Mucosa of rectum (tissue), 2 donors: Measurements from ENCODE around the gene GREM2.

Source experiments
- H3K27ac ChIP-seq, 2 donors: one replicate each; pipeline ENCODE4 v1.7.0; 2013; ENCODE audit warnings: inconsistent platforms in 2 of 2, low read depth in 2 of 2, low read length in 2 of 2
- H3K27me3 ChIP-seq, 2 donors: one replicate each; pipeline ENCODE4 v1.7.0; 2013; ENCODE audit warnings: low read length in 2 of 2; ENCODE audit not compliant: control insufficient read depth in 2 of 2, insufficient read depth in 2 of 2
- H3K36me3 ChIP-seq, 2 donors: one replicate each; pipeline ENCODE4 v1.7.0; 2013; ENCODE audit warnings: low read length in 2 of 2; ENCODE audit not compliant: control insufficient read depth in 2 of 2, insufficient read depth in 2 of 2
- H3K4me1 ChIP-seq, 2 donors: one replicate each; pipeline ENCODE4 v1.7.0; 2013; ENCODE audit warnings: low read length in 2 of 2, mild to moderate bottlenecking in 1 of 2; ENCODE audit not compliant: control insufficient read depth in 2 of 2, insufficient read depth in 2 of 2
- H3K4me3 ChIP-seq, 2 donors: one replicate each; pipeline ENCODE4 v1.7.0; 2013; ENCODE audit warnings: low read length in 2 of 2
- H3K9ac ChIP-seq, 2 donors: one replicate each; pipeline ENCODE4 v1.7.0; 2013; ENCODE audit warnings: low read length in 2 of 2, low read depth in 1 of 2, mild to moderate bottlenecking in 1 of 2
- H3K9me3 ChIP-seq, 2 donors: one replicate each; pipeline ENCODE4 v1.7.0; 2013; ENCODE audit warnings: low read length in 2 of 2; ENCODE audit not compliant: control insufficient read depth in 2 of 2
- donor health status: healthy.
- donor health status: Normal muscosa, but diverticular disease.

GREM2 gene

DNA sequence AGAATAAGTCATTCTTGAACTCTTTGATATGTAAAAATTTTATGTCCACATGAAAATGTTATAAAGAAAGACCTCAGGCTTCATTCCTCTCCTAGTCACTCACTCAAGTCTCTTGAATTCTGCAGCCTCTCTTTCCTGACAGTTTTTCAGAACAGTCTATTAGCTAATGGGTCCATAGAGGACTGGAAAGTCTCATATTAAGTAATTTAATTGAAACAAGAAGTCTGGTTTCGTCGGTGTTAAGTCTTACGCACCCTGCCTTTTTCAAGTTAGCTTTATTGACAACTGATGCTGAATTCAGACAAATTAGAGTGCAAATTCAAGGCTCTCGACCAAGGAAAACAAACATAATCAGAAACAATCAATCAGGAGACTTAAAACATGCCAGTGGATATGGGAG lies 105.8 kb downstream of the GREM2 start:
- Histone ChIP-seq H3K27me3 (no peaks in the 10 kb centered on the region), H3K36me3 (no peaks in the 10 kb centered on the region), H3K4me1 (no peaks in the 10 kb centered on the region), H3K9me3 (no peaks in the 10 kb centered on the region), H3K27ac (no peak overlapping the region), H3K4me3 (no peak overlapping the region), H3K9ac (no peak overlapping the region)

DNA sequence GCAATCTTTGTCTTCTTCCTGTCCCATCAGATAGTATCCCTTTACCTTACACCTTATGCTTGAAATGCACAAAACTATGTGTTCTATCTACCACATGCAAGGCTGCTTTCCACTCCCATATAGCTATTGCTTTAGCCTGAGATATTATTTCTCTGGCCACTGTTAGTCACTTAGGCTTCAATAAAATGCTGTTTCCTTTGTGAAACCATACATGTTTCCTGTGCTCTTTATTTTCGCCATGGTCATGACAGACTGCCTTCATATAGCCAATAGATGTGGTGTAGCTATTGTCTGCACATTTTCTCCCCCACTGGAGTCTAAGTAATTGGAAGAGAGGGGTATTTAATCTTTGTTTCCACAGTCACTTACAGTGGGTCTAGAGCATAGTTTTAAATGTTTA lies 108.4 kb downstream of the GREM2 start:
- H3K36me3 ChIP-seq: no peaks in the 10 kb centered on the region
- no peaks in the 10 kb centered on the region for H3K9me3 ChIP-seq
- no peak overlapping the region for H3K27ac ChIP-seq
- H3K9ac ChIP-seq: no peak overlapping the region
- no peaks in the 10 kb centered on the region for H3K27me3 ChIP-seq
- H3K4me1 ChIP-seq: no peaks in the 10 kb centered on the region
- no peak overlapping the region for H3K4me3 ChIP-seq

DNA sequence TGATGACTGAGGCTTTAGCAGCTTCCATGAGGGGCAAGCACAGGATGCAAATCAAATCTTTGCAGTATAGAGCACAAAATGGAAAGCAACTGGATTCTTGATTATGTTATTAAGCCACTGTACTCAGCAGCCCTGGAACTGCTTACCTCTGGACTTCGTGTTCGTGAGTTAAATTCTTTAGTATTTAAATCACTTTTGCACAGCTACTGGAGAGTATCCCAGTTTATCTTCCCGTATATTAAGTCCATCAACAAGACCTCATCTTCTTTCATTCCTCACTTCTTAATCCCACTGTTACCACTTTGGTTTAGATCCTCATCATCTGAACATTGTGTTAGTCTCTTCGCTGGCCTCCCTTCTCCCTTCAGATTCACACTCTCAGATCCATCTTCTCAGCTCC lies 108.9 kb downstream of the GREM2 start:
- H3K36me3 ChIP-seq: no peaks in the 10 kb centered on the region
- H3K9me3 ChIP-seq: no peaks in the 10 kb centered on the region
- no peak overlapping the region for H3K27ac ChIP-seq

DNA sequence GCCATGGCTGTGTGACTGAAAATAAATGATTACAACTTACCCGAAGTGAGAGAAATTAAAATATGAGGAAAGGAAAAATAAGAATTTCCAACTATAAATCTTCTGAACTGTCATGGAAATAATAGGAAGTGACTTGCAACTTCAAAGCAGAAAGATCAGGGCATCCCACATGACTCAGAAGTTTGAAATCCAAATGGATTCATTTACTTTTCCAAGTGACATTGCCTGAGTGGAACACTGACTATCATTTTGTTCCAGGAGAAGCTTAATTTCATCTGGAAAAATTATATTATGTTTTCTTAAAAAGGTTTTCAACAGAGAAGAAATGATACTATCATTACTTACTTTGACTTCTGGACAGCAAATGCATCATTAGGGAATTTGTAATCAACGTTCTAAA lies 110.8 kb downstream of the GREM2 start:
- Histone ChIP-seq H3K4me1 (no peaks in the 10 kb centered on the region), H3K9ac (no peak overlapping the region), H3K27ac (no peak overlapping the region), H3K9me3 (no peaks in the 10 kb centered on the region), H3K4me3 (no peak overlapping the region), H3K36me3 (no peaks in the 10 kb centered on the region), H3K27me3 (no peaks in the 10 kb centered on the region)

More for the DNA sequence above, 108.9 kb downstream of the GREM2 start:
- Histone ChIP-seq H3K9ac (no peak overlapping the region), H3K4me3 (no peak overlapping the region), H3K4me1 (no peaks in the 10 kb centered on the region), H3K27me3 (no peaks in the 10 kb centered on the region)

DNA sequence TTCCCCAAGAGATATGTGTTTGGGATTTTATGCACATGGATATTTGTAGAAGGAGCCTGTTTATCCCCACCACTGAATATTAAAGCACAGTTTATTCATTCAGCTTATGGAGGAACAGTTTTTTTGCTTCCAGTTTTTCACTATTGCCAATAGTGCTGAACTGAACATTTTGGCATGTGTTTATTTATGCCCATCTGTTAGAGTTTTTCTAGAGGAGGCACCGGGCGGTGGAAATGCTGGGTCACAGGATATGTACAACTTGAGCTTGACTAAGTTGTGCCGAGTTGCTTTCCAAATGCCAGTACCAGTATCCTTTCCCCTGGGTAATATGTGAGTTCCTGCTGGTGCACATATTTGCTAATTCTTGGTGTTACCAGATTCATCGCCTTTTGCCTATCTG lies 111.3 kb downstream of the GREM2 start:
- Histone ChIP-seq H3K27me3 (no peaks in the 10 kb centered on the region), H3K36me3 (no peaks in the 10 kb centered on the region), H3K9ac (no peak overlapping the region), H3K4me3 (no peak overlapping the region), H3K9me3 (no peaks in the 10 kb centered on the region), H3K27ac (no peak overlapping the region), H3K4me1 (no peaks in the 10 kb centered on the region)

DNA sequence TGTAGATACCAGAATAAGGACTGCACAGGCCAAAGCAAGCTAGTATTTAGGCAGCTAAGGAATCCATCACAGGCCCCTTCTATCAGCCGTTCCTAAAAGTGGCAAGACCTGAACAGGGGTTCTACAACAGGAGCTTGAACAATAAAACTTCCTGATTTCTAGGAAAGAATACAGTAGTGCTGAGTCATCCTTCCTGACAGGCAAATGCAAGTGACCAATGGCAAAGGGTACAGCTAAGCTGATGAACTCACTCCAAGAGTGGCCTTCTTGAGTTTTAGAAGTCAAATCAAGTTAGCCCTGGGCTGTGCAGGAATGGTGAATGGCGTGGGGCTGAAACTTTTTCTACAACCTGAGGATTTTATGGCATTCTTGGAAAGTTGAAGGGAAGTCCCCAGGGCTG lies 112.9 kb downstream of the GREM2 start:
- H3K9me3 ChIP-seq: no peaks in the 10 kb centered on the region
- no peak overlapping the region for H3K9ac ChIP-seq
- no peak overlapping the region for H3K27ac ChIP-seq

DNA sequence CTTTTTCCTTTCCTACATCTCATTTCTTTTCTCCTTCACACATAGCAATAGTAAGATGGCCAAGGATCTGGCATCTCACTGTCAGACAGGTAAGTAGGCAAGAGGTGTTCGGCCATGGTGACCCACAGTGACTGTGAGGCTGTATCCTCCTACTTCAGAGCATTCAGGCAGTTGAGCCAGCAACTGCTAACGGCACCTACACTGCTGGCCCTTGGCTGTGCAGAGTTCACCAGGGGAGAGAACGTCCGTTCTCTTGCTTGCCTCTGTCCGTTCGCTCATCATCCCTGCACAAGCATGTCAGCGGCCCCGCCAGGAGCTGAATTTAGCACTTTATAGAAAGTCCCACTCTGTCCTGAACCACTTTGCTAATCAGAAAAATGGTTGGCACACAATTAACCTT lies 113.6 kb downstream of the GREM2 start:
- Histone ChIP-seq H3K9ac (no peak overlapping the region), H3K4me3 (no peak overlapping the region), H3K36me3 (no peaks in the 10 kb centered on the region), H3K27me3 (no peaks in the 10 kb centered on the region), H3K27ac (no peak overlapping the region), H3K9me3 (no peaks in the 10 kb centered on the region), H3K4me1 (no peaks in the 10 kb centered on the region)

More for the DNA sequence above, 112.9 kb downstream of the GREM2 start:
- H3K27me3 ChIP-seq: no peaks in the 10 kb centered on the region
- no peaks in the 10 kb centered on the region for H3K36me3 ChIP-seq
- no peak overlapping the region for H3K4me3 ChIP-seq
- H3K4me1 ChIP-seq: no peaks in the 10 kb centered on the region

DNA sequence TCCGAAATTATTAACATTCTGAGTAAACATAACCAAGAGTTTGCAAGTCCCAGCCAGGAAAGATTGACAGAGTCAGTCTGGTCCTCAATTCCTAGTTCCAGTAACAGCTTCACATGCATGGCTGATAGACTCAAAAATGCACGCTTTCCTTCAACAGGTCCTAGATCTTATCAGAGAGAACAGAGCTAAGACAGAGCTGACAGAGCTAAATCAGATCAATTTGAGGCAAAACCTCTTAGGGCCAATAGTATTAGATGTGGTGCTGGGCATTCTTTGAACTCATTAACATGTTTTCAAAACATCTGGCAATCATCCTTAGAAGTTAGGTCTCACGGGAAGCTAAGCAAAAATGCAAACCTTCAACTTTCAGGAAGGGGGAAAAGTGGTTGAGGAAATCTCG lies 114.0 kb downstream of the GREM2 start:
- Histone ChIP-seq H3K27me3 (no peaks in the 10 kb centered on the region), H3K36me3 (no peaks in the 10 kb centered on the region), H3K9me3 (no peaks in the 10 kb centered on the region), H3K4me1 (no peaks in the 10 kb centered on the region), H3K27ac (no peak overlapping the region), H3K4me3 (no peak overlapping the region), H3K9ac (no peak overlapping the region)

DNA sequence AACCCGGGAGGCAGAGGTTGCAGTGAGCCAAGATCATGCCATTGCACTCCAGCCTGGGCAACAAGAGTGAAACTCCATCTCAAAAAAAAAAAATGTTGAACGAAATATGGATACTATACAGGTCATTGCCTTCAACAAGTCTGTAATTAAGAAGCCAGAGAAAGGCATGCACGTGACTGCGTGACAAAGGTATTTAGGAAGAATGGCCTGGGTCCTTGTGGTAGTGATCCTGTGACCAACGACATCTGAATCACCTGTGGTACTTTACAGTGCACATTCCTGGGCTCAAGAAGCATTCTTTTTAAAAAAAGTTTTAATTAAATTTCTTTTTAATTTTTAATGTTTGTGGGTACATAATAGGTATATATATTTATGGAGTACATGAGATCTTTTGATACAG lies 115.0 kb downstream of the GREM2 start:
- no peak overlapping the region for H3K4me3 ChIP-seq
- no peak overlapping the region for H3K9ac ChIP-seq
- no peaks in the 10 kb centered on the region for H3K36me3 ChIP-seq
- H3K9me3 ChIP-seq: no peaks in the 10 kb centered on the region
- H3K4me1 ChIP-seq: no peaks in the 10 kb centered on the region
- H3K27me3 ChIP-seq: no peaks in the 10 kb centered on the region
- no peak overlapping the region for H3K27ac ChIP-seq

DNA sequence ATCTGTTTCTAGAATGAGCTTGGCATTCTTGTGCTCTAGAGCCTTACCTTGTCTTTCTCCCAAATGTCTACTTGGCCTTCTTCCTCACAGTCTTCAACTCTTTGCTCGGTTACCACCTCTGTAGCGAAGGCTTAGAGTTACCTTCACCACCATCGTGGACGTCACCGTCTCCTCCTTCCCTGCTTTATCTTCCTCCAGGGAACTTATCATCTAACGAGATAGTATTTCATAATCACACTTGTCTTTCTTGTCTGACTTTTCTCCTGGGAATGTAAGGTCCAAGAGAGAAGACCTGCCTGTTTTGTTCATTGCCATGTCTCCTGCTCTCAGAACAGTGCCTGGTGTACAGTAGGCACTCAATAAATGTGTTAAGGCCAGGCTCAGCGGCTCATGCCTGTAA lies 115.6 kb downstream of the GREM2 start:
- Histone ChIP-seq H3K9me3 (no peaks in the 10 kb centered on the region), H3K36me3 (no peaks in the 10 kb centered on the region), H3K9ac (no peak overlapping the region), H3K4me1 (no peaks in the 10 kb centered on the region), H3K4me3 (no peak overlapping the region), H3K27me3 (no peaks in the 10 kb centered on the region), H3K27ac (no peak overlapping the region)

DNA sequence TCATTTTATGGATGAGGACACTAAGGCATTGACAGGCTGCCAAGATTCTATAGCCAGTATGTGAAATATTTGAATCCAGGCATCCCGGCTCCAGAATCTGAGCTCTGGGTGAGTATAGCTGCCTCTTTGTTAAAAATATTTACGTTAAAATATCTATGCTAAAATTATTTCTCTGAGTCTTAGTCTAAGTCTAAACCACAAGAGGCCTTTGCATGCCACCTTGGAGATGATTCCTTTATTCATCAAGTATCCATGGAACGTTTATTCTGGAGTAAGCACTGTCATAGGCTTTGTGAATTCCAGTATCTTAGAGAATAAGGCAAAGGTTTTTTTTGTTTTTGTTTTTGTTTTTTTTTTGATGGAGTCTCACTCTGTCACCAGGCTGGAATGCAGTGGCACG lies 116.4 kb downstream of the GREM2 start:
- no peaks in the 10 kb centered on the region for H3K4me1 ChIP-seq
- no peak overlapping the region for H3K4me3 ChIP-seq
- no peak overlapping the region for H3K9ac ChIP-seq
- H3K36me3 ChIP-seq: no peaks in the 10 kb centered on the region
- no peaks in the 10 kb centered on the region for H3K9me3 ChIP-seq
- H3K27ac ChIP-seq: no peak overlapping the region
- no peaks in the 10 kb centered on the region for H3K27me3 ChIP-seq
